ENCODE results near the gene CPPED1.

CPPED1 gene

GRCh38 chr16:12805066-12805465, 1.4 kb upstream of the CPPED1 start:
- ChIA-PET POLR2A (no interaction called here), CTCF (interaction anchor here (0.6 kb wide), 1 partner anchor 20 kb away, joined by 3 read pairs; no protein-coding TSS in a partner anchor)
- Histone ChIP-seq H3K4me3 (ENCODE audit: low read depth, low read length) (no peak overlapping the region), H3K9me3 (ENCODE audit: control insufficient read depth, insufficient read depth, low read depth, low read length) (no peaks in the 10 kb centered on the region), H3K27ac (ENCODE audit: extremely low read depth, low read depth, low read length) (no peak overlapping the region), H3K36me3 (ENCODE audit: control insufficient read depth in 2 of 2, insufficient read depth in 1 of 2, low read length in 2 of 2) (no peaks in the 10 kb centered on the region), H3K4me1 (ENCODE audit: control insufficient read depth, insufficient read depth, low read length) (no peaks in the 10 kb centered on the region)
- TF ChIP-seq ZFHX2 (tag by site-specific recombination; conservative IDR thresholded peaks at IDR 0.05) (no peak), KLF8 (tag by site-specific recombination; IDR thresholded peaks at IDR 0.05) (no peak), ZNF184 (tag by site-specific recombination; IDR thresholded peaks at IDR 0.05) (no peak), ZSCAN4 (tag by site-specific recombination; IDR thresholded peaks at IDR 0.05) (no peak)

- Histone ChIP-seq H3K9me3 (ENCODE audit: control insufficient read depth, insufficient read depth, low read depth, low read length) (no peaks in the 10 kb centered on the region), H3K4me3 (ENCODE audit: low read depth, low read length) (no peak overlapping the region), H3K27ac (ENCODE audit: extremely low read depth, low read depth, low read length) (no peak overlapping the region), H3K4me1 (ENCODE audit: control insufficient read depth, insufficient read depth, low read length) (no peaks in the 10 kb centered on the region), H3K36me3 (ENCODE audit: control insufficient read depth in 2 of 2, insufficient read depth in 1 of 2, low read length in 2 of 2) (no peaks in the 10 kb centered on the region)
- TF ChIP-seq REPIN1 (tag by site-specific recombination; IDR thresholded peaks at IDR 0.05; ENCODE audit: low read depth): no peak
- no peak for TF ChIP-seq ZNF214 (tag by site-specific recombination; IDR thresholded peaks at IDR 0.05; ENCODE audit: borderline replicate concordance)
- no peak for TF ChIP-seq ZNF148 (tag by site-specific recombination; IDR thresholded peaks at IDR 0.05; ENCODE audit: borderline replicate concordance)
- ChIA-PET POLR2A (no interaction called here), CTCF (interaction anchor here (0.6 kb wide), 1 partner anchor 249 kb away, joined by 3 read pairs; no protein-coding TSS in a partner anchor)
Observed at GRCh38 chr16:12804395-12804794, 708 bp upstream of the CPPED1 start.

GRCh38 chr16:12802661-12803060, 1.0 kb downstream of the CPPED1 start:
- Histone ChIP-seq H3K4me3 (ENCODE audit: low read depth, low read length) (peak overlapping the region; percentile 75), H3K36me3 (ENCODE audit: control insufficient read depth in 2 of 2, insufficient read depth in 1 of 2, low read length in 2 of 2) (no peaks in the 10 kb centered on the region), H3K27ac (ENCODE audit: extremely low read depth, low read depth, low read length) (no peak overlapping the region), H3K4me1 (ENCODE audit: control insufficient read depth, insufficient read depth, low read length) (no peaks in the 10 kb centered on the region), H3K9me3 (ENCODE audit: control insufficient read depth, insufficient read depth, low read depth, low read length) (no peaks in the 10 kb centered on the region)
- ChIA-PET POLR2A (no interaction called here), CTCF (interaction anchor here (0.6 kb wide), 1 partner anchor 784 kb away, joined by 4 read pairs; no protein-coding TSS in a partner anchor)
- TF ChIP-seq ZNF148 (tag by site-specific recombination; IDR thresholded peaks at IDR 0.05; ENCODE audit: borderline replicate concordance) (no peak), ZNF449 (tag by site-specific recombination; IDR thresholded peaks at IDR 0.05) (no peak), ZNF362 (tag by site-specific recombination; IDR thresholded peaks at IDR 0.05) (no peak), ZNF629 (tag by site-specific recombination; IDR thresholded peaks at IDR 0.05) (no peak), ZBTB6 (tag by site-specific recombination; IDR thresholded peaks at IDR 0.05) (no peak)
